Measurements from ENCODE around the gene TMEM69.

GRCh38 chr1:45667321-45668111 lies 20.5 kb upstream of the TMEM69 start:
- TF ChIP-seq EZH2 (IDR thresholded peaks at IDR 0.05; ENCODE audit: insufficient read depth, poor library complexity, severe bottlenecking) (no peak), EZH2phosphoT487 (IDR thresholded peaks at IDR 0.05; ENCODE audit: insufficient read depth, low read depth) (no peak)

Measured in GM23248 (cell line).